D341Med (cell line): ENCODE data around the gene C19orf67.
A peak's percentile ranks its signal among the peaks of the same experiment; 100 is the strongest.

Source experiments
- DNase-seq: peaks from one replicate; pipeline ENCODE4 v3.0.0; 2012; ENCODE audit warnings: low spot score

The C19orf67 gene

DNA sequence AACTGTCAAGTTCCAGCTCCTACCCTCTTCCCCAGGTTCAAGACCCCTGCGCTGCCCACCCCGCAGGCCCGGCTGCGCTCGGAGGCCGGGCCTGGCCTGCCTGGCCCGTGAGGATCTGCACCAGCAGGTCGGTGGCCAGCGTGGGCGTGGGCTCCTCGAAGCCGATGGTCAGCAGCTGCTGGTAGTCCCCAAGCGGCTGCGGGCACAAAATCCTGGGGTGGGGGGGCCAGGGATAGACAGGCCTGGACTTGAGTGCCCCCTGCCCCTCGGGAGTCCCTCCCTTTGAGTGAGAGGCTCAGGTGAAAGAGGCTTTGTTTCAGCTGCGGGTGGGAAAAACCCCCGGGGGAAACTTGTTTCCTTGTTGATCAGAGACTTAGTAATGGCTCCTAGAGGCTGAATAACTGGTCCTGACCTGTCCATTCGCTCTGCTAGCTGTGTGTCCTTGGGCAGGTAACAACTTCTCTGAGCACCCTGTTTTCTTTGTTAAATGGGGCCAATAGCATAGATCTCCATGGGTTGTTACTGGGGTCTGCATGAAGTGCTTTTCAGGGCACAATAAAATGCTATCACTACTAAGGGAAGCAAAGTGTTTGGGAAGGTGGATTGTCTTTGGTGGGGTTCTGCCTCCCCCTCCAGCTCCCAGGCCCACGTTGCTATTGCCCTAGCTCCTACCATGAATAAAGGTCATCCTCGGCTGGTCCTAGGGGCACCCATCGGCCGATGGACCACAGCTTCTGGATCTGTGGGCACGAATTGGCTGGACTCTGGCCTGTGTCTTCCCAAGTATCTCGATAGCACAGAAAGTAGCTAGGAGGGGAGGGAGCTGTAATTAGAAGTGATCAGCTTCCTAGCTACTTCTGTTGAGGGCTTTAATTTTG is 3.5 kb downstream of the C19orf67 start:
- no peak for DNase-seq

DNA sequence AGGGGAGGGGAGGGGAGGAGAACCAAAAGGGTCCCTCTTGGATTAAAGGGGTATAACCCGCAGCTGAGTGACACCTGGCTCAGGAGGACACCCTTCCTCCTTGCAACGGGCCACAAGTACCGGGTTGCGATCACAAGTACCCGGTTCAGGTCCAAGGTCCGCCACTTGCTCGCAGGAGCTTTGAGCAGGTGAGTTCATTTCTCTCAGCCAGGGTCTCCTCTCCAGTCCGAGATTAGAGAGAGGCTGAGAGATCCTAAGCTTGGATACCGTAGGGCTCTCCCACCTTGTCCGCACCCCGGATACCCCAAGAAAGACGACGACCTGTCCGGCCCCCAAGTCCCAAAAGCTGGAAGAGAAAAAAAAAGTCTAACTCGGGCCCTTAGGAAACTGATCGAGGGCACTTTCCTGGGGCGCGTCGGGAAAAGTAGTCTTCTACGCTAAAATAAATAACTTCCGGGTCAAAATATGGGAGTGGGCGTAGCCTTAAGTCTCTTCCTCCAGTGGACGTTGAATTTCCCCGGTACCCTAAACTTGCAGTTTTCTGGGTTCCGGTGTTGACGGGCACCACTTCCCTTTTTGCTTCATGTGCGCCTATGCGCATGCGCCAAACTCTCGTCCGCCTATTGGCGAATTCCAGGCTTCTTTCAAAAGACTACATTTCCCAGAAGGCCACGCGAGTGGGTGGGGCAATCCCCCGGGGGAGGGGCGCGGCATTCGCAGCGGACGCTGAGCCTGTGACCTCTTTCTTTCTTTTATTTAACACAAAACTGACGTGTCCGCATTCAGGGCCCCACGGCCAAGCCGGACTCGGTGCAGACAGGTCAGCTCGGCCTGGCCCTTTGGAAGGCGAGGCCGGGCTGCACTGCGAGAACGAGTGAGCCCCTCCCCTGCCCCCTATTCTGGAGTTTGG is 4.4 kb downstream of the C19orf67 start:
- peak; percentile 92 for DNase-seq

DNA sequence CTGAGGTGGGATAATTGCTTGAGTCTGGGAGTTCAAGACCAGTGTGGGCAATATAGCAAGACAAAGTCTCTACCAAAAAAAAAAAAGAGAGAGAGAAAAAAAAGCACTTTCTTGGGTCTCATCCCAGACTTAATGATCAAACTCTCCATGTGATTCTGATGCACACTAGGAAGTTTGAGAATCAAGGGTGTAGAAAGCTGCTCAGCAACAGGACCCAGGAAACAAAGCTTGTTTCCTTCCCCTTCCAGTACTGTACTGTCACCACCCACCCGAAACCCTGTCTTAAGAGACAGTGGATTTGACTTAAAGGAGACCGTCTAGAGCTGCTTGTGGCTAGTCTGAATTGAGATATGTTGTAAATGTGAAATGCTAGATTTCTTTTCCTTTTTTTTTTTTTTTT is 7.2 kb downstream of the C19orf67 start:
- no peak for DNase-seq

DNA sequence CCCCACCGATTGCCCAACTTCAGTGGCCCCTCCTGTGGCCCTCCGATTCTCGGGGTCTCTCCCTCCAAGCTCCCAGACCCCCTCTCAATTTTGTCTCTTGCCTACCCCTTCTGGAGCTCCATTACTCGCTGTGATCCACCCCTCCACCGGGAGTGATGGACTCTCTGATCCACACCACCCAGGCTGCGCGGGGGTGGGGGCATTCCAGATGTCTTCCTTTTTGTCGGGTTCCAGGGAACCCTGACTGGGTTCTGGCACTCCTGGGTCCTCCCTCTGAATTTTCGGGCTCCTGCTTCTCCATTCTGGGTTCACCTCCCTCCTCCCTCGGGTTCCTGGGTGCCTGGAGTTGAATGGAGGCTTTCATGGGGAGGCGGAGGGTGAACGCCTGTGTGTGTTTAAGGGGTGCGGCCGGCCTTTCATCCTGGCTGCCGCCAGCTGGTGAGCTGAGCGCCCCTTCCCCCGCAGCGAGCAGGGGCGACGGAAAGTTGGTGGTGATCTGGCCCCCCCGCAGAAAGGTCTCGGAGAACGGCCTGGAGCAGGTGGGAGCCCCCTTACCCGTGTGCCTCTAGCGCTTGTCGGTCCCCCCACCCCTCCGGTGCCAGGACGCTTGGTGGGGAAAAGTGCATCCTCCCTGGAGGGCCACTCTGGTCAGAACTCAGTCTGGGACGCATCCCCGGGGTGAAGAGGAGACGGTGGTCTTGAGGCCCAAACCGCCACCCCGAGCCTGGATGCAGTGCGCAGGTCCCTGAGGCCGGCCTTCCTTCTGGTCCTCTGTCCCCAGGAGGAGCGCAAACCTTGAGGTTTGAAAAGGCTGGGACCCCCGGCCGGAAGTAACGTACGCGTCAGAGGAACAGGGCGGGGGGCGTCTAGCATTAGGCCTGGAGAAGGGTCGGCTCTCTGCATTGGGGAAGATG is 11.4 kb downstream of the C19orf67 start:
- DNase-seq, result no peak

DNA sequence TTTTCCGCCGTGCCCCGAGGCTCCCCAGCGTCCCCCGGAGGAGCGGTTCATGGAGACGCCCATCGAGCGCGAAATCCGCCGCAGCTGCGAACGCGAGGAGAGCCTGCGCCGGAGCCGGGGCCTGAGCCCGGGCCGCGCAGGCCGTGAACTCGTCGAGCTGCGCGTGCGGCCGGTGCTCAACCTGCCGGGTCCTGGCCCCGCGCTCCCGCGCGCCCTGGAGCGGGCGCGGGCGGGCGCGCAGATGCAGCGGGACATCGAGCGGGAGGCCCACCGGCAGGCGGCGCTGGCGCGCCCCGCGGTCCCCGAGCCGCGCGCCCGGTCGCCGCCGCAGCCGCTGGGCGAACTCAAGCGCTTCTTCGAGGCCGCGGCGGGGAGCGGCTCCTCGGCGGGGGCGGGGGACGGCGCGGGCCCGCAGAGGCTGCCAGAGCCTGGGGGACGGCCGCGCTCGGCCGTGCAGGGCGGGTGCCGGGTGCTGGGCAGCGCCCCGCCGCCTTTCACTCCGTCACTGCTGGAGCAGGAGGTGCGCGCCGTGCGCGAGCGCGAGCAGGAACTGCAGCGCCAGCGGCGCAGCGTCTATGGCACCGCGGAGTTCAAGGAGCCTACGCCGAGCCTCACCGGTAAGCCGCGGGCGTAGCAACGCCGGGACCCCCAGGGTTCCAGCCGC is 12.2 kb downstream of the C19orf67 start:
- DNase-seq, result peak; percentile 93

DNA sequence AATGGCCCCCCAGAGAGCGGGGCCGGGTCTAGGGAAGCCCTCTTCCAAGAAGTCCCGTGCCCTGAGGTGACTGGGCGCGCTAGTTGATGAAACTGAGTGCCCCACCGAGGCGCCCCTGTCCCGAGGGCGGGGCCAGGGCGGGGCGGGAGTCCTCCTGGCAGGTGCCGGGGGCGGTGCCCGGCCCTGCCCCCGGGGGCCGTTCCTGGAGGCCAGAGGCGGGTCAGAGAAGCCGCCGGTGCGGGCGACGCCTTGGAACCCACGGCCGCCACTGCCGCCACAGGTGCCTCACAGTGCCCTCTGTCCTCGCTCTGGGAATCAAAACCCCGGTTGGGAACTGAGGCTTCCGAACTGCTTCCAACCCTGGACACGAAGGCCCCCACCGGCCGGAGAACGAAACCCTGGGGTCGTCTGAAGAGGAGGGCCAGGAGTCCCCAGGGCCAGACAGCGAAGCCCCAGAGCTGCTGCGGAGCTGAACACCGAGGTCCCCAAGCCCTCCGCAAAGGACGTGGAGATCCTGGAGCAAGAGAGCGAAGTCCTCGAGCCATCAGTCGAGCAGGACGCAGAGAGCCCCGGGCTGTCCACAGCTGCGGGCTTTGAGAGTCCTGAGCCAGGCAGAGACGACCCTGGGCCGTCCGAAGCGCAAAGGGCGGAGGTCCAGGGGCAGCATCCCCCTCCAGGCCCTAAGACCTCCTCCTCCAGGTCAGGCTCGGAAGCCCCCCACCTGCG is 12.9 kb downstream of the C19orf67 start, which contains the start of gene MISP3:
Gene MISP3 (plus strand): TSS at position 252 of the 726 bp plus-strand sequence. CDS start 524 bp downstream, outside the sequence.
- no peak for DNase-seq

DNA sequence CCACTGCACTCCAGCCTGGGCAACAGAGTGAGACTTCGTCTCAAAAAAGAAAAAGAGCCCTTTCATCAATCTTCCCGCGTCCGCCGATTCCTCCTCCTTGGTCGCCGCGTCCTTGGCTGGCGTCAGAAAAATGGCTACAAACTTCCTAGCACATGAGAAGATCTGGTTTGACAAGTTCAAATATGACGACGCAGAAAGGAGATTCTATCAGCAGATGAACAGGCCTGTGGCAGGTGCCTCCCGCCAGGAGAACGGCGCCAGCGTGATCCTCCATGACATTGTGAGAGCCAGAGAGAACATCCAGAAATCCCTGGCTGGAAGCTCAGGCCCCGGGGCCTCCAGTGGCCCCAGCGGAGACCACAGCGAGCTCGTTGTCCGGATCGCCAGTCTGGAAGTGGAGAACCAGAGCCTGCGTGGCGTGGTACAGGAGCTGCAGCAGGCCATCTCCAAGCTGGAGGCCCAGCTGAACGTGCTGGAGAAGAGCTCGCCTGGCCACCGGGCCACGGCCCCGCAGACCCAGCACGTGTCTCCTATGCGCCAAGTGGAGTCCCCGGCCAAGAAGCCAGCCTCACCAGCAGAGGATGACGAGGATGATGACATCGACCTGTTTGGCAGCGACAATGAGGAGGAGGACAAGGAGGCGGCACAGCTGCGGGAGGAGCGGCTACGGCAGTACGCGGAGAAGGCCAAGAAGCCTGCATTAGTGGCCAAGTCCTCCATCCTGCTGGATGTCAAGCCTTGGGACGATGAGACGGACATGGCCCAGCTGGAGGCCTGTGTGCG is 15.1 kb downstream of the C19orf67 start:
- DNase-seq, result no peak

DNA sequence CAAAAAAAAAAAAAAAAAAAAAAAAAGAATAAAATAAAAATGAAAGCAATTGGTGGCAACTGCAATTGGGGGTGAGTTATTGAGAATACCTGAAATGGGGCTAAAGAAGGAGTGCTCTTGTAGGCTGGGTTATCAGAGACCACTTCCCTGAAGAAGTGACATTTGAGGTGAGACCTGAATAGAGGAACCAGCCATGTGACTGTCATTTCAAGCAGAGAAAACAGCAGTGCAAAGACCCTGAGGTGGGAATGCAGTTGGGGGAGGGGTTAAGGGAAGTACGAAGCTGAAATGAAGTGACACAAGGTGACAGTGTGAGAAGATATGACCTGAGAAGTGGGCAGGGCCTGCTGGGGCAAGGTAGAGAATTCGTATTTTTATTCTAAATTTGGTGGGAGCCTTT is 19.4 kb downstream of the C19orf67 start:
- no peak for DNase-seq

DNA sequence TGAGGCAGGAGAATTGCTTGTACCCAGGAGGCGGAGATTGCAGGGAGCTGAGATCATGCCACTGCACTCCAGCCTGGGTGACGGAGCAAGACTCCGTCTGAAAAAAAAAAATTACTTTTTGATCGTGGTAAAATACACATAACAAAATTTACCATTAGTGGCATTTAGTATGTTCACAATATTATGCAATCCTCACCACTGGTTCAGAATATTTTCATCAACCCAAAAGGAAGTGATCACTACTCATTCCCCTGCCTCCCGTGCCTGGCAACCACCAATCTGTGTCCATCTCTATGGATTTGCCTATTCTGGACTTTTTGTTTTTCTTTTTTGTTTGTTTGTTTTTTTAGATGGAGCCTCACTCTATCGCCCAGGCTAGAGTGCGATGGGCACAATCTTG is 22.5 kb downstream of the C19orf67 start:
- DNase-seq, result no peak

DNA sequence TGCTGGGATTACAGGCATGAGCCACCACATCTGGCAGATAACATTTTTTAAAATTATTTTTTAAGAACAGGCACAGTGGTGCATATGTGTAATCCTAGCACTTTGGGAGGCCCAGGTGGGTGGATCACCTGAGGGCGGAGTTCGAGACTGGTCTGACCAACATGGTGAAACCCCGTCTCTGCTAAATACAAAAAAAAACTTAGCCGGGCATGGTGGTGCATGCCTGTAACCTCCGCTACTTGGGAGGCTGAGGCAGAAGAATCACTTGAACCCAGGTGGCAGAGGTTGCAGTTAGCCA is 23.1 kb downstream of the C19orf67 start:
- no peak for DNase-seq

DNA sequence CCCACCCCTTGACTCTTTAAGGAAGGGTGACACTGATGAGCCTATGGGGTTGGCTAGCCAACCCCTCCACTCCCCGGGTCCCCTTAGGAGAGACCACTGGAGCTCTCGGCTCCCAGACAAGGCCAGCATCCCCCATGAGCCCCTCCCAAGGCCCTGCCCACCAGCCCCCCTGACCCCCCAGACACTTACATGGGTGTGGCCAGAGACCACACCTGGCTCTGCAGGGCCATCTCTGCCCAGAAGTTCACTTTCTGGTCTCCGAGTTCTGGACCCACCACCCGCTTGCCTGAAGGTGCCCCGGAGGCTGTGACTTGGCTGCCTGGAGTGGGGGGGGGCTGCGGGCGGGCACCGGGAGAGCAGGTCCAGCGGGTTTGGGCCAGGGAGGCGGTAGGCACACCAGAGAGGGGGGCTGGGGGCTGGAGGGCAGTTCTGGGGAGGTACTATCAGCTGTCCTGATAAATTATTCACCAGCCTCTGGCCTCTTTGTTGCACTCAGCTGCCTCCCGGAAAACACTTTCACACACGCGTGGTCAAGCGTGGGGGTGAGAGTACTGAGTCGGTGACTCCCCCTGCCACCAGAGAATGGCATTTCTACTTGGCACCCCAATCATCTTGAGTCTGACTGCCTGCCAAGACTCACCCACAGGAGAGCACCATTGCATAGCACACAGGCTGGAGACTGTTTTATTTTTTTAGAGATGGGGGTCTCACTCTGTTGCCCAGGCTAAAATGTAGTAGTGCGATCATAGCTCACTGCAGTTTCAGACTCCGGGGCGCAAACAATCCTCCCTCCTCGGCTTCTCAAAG is 23.6 kb downstream of the C19orf67 start, which contains the start of gene PALM3:
Gene PALM3 (minus strand): TSS at position 326 of the 807 bp plus-strand sequence. CDS start 96 bp downstream, at position 230.
- DNase-seq, result no peak

DNA sequence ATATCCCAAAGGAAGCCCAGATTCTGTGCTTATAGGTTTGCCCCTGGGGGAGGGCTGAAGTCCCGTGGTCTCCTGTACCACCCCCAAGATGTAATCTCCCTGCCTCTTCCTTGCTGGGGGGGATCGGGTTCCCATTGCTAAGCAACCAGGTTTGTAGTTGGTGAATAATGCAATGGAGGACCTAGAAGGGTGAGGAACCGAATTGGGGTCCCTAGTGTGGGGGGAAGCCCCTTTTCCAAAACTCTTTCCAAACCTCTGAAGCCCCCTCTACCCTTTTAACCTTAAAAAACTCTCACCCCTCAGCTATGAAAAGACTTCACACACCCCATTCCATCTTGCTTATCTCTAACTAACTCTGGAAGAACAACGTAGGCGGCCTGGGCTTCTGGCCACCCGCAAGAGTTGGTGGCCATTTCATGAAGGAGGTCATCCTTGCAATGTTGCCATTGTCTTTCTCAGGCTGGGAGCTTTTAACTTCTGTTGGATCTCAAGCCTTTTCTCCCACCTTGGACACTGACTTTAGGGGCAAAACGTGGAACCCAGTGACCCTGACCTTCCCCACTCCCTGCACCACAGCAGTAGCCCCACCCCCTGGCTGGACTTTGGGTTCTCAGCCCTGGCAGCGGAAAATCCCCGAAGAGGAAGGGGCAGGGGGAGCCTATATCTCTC is 24.4 kb downstream of the C19orf67 start:
- DNase-seq, result no peak

DNA sequence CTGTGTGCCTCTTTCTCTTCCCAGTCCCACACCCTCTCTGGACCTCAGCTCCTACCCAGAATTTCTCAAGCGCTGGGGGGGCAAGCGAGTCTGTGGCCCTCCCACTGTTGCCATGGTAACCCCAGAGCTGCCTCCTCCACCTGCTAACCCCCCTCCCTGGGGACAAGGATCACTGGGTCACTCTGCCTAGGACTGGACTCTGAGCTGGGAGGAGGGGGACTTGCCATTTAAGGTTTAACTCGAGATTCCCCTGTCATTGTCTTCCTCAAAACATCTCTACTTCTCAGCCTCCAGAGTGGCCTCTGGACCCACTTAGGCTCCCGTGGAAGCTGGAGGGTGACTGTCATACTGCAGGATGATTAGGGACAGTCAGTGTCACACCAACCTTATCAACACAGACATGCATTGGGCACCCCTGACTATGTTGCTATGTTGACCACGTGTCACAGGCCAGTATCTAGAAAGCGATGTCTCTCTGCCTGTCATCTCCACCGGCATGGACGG is 25.9 kb downstream of the C19orf67 start:
- DNase-seq, result no peak

DNA sequence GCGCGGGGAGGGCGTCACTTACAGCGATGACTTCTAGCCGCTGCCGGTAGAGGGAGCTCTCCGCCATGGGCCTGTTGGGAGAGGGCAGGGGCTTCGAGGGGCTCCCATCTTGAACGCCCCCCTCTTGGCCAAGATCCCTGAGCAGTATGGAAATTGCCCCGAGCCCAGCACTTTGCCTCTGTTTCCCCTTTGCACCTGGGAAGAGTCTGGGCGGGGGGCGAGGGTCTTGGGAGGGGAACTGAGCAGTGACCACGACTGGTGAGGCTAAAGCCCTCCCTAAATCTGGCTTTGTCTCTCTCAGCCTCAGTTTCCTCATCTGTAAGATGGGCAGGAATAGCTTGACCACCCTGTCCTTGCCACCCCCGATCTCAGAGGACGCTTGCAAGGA is 26.5 kb downstream of the C19orf67 start:
- DNase-seq, result peak; percentile 80

DNA sequence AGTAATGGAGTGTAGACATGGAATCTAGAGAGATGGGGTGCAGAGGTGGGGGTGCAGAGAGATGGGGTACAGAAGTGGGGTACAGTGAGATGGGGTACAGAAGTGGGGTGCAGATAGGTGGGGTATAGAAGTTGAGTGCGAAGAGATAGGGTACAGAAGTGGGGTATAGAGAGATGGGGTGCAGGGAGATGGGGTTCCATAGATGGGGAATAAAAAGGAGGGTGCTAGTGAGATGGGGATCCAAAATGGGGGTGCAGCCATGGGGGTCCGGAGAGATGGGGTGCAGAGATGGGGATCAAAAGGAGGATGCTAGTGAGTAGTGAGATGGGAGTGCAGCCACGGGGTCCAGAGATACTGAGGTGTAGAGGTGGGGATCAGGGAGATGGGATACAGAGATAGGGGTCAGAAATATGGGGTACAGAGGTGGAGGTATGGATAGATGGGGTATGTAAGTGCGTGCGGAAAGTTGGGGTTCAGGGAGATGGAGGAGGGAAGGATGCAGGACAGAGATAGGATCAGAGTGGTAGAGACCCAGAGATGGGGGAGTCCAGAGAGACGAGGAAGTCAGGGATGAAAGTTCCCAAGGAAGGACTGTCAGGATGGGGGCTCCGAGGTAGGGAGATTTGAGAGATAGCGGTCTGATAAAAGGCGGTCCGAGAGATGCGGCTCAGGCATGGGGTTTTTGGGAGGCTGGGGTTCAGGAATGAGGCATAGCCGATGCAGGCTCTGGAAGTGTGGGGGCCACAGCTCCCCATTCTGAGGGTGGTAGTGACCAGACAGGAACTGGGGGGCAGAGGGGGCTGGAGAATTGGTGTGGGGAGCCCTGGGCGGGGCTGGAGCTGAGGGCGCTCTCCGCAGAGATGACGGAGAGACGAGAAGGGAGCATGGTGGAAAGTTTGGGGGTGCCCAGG is 27.1 kb downstream of the C19orf67 start:
- no peak for DNase-seq

DNA sequence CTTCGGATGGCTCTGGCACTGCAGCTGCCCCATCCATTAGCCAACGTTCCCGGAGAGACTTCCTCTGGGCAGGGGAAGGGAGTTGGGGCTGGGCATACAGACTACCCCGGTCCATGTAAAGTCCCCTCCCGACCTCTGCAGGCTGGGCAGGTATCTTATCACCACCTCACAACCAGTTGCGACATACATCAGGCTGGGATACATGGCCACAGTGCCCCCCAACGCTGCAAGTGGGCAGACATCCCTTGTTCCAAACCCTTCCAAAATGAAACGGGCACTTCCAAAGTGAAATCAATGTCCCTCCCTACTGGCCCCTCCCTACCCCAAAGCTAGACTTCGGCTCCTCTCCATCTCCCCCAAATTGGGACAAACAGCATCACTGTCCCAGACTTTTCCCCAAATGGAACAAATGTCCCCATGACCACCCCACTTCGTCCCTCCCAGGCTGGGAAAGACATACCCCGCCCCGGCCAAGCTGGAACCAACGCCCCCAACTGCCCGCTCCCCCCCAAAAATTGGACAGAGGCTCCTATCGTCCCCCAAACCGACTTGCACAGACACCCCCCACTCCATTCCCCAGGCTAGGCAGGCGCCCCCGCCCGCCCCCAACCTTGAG is 28.7 kb downstream of the C19orf67 start:
- no peak for DNase-seq
